ENCODE data around the gene CD300LB. TPM values are rescaled to one million over a fixed set of nuclear protein-coding genes. Genes with fewer than 3 reads are reported as not detected.
"Not testable (repeated sequence)": the region's sequence is repeated elsewhere in the genome, so short reads cannot be mapped to it uniquely, and the experiment has no call there.

CD300LB gene
- total RNA-seq, 2 donors from 2014 or later = not detected

- DNase-seq = no peak
- no peaks in the 10 kb centered on the region for H3K36me3 ChIP-seq (ENCODE audit: control insufficient read depth, insufficient read depth, low read length)
- H3K9me3 ChIP-seq (ENCODE audit: control insufficient read depth, low read length) = no peaks in the 10 kb centered on the region
- H3K4me1 ChIP-seq (ENCODE audit: control insufficient read depth, insufficient read depth, low read length) = no peaks in the 10 kb centered on the region
- Mint-ChIP-seq H3K27ac (no peak overlapping the region), H3K27me3 (ENCODE audit: insufficient read depth) (peaks cover 42% of the 10 kb centered on the region), H3K4me1 (no peaks in the 10 kb centered on the region), H3K36me3 (ENCODE audit: low read depth) (no peaks in the 10 kb centered on the region), H3K9me3 (peaks cover 14% of the 10 kb centered on the region), H3K4me3 (no peak overlapping the region)
- peaks cover 5% of the 10 kb centered on the region for H3K27me3 ChIP-seq (ENCODE audit: control insufficient read depth, insufficient read depth, low read length, poor library complexity, severe bottlenecking)
- no peak overlapping the region for H3K9ac ChIP-seq (ENCODE audit: extremely low read depth, low read length, poor library complexity, severe bottlenecking)
- WGBS, 2 experiments (ENCODE audit: insufficient coverage in 1 of 2, insufficient read length in 1 of 2) = 93% methylated on average over 17 to 21 of the region's 21 CpGs
- no peak overlapping the region for H3K4me3 ChIP-seq (ENCODE audit: low read length)
- no peak overlapping the region for H3K27ac ChIP-seq (ENCODE audit: low read depth, low read length)
- TF ChIP-seq, protein P1, sequence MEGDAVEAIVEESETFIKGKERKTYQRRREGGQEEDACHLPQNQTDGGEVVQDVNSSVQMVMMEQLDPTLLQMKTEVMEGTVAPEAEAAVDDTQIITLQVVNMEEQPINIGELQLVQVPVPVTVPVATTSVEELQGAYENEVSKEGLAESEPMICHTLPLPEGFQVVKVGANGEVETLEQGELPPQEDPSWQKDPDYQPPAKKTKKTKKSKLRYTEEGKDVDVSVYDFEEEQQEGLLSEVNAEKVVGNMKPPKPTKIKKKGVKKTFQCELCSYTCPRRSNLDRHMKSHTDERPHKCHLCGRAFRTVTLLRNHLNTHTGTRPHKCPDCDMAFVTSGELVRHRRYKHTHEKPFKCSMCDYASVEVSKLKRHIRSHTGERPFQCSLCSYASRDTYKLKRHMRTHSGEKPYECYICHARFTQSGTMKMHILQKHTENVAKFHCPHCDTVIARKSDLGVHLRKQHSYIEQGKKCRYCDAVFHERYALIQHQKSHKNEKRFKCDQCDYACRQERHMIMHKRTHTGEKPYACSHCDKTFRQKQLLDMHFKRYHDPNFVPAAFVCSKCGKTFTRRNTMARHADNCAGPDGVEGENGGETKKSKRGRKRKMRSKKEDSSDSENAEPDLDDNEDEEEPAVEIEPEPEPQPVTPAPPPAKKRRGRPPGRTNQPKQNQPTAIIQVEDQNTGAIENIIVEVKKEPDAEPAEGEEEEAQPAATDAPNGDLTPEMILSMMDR (conservative IDR thresholded peaks at IDR 0.05) = no peak
Measured at GRCh38 chr17:74520790-74521480, 10.3 kb downstream of the CD300LB start.

DNA sequence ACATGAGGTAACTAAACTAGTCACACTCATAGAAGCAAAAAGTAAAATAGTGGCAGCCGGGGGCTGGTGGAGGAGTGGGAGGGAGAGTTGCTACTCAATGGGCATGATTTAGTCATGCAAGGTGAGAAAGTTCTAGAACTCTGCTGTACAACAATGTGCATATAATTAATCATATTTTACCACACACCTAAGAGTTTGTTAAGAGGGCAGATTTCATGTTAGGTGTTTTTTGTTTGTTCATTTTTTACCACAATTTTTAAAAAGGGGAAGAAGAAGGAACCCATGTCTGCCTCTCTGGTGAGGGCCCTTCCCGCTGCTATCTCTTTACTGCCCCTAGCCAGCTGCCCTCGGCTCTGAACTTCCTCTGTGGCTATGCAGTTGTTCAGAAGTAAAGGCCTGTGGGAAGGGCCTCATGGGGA, 11.2 kb downstream of the CD300LB start:
- Histone ChIP-seq H3K36me3 (ENCODE audit: control insufficient read depth, insufficient read depth, low read length) (no peaks in the 10 kb centered on the region), H3K4me1 (ENCODE audit: control insufficient read depth, insufficient read depth, low read length) (no peaks in the 10 kb centered on the region), H3K9me3 (ENCODE audit: control insufficient read depth, low read length) (peaks cover under 1% of the 10 kb centered on the region), H3K4me3 (ENCODE audit: low read length) (no peak overlapping the region), H3K27me3 (ENCODE audit: control insufficient read depth, insufficient read depth, low read length, poor library complexity, severe bottlenecking) (peaks cover 9% of the 10 kb centered on the region), H3K9ac (ENCODE audit: extremely low read depth, low read length, poor library complexity, severe bottlenecking) (no peak overlapping the region), H3K27ac (ENCODE audit: low read depth, low read length) (no peak overlapping the region)
- H3K9me3 Mint-ChIP-seq = peaks cover 16% of the 10 kb centered on the region
- no peak overlapping the region for H3K4me3 Mint-ChIP-seq
- H3K27me3 Mint-ChIP-seq (ENCODE audit: insufficient read depth) = peaks cover 39% of the 10 kb centered on the region
- no peak overlapping the region for H3K27ac Mint-ChIP-seq
- WGBS, 2 experiments (ENCODE audit: insufficient coverage in 1 of 2, insufficient read length in 1 of 2) = 87% methylated on average over 3 of the region's 3 CpGs; no CpG with 5 or more reads in 1 of the 2 experiments
- TF ChIP-seq, protein P1 (conservative IDR thresholded peaks at IDR 0.05) = no peak
- DNase-seq = no peak
- no peaks in the 10 kb centered on the region for H3K4me1 Mint-ChIP-seq
- no peaks in the 10 kb centered on the region for H3K36me3 Mint-ChIP-seq (ENCODE audit: low read depth)

DNA sequence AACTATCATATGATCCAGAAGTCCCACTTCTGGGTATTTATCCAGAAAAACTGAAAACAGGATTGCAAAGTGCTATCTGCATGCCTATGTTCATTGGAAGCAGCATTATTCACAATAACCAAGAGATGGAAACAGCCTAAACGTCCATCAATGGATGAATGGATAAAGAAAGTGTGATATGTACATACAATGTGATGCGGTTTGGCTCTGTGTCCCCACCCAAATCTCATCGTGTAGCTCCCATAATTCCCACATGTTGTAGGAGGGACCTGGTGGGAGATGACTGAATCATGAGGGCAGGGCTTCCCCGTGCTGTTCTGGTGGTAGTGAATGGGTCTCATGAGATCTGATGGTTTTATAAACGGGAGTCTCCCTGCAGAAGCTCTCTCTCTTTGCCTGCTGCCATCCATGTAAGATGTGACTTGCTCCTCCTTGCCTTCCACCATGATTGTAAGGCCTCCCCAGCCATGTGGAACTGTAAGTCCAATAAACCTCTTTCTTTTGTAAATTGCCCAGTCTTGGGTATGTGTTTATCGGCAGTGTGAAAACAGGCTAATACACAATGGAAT, 12.8 kb downstream of the CD300LB start:
- Mint-ChIP-seq H3K9me3 (peaks cover 30% of the 10 kb centered on the region), H3K27me3 (ENCODE audit: insufficient read depth) (peaks cover 36% of the 10 kb centered on the region)
- 77 to 80% methylated on average over 3 to 6 of the region's 6 CpGs for WGBS, 2 experiments (ENCODE audit: insufficient coverage in 1 of 2, insufficient read length in 1 of 2)

More for the DNA sequence above, 12.8 kb downstream of the CD300LB start:
- H3K9me3 ChIP-seq (ENCODE audit: control insufficient read depth, low read length) = peaks cover 15% of the 10 kb centered on the region
- not testable (repeated sequence) for DNase-seq; H3K27me3 ChIP-seq (ENCODE audit: control insufficient read depth, insufficient read depth, low read length, poor library complexity, severe bottlenecking); H3K9ac ChIP-seq (ENCODE audit: extremely low read depth, low read length, poor library complexity, severe bottlenecking); H3K27ac Mint-ChIP-seq; H3K4me3 Mint-ChIP-seq; H3K4me3 ChIP-seq (ENCODE audit: low read length); H3K36me3 ChIP-seq (ENCODE audit: control insufficient read depth, insufficient read depth, low read length); H3K27ac ChIP-seq (ENCODE audit: low read depth, low read length); H3K4me1 ChIP-seq (ENCODE audit: control insufficient read depth, insufficient read depth, low read length); H3K36me3 Mint-ChIP-seq (ENCODE audit: low read depth); H3K4me1 Mint-ChIP-seq

Data from endodermal cell (in vitro differentiated cells).